Measurements from ENCODE around the gene ZC3H18. TPM values are rescaled to one million over a fixed set of nuclear protein-coding genes. Genes with fewer than 3 reads are reported as not detected.

ZC3H18 gene
- total and polyA plus RNA-seq, 2 of the 4 experiments (the other 2 are of a cell fraction): 3.4 to 21.3 TPM

DNA sequence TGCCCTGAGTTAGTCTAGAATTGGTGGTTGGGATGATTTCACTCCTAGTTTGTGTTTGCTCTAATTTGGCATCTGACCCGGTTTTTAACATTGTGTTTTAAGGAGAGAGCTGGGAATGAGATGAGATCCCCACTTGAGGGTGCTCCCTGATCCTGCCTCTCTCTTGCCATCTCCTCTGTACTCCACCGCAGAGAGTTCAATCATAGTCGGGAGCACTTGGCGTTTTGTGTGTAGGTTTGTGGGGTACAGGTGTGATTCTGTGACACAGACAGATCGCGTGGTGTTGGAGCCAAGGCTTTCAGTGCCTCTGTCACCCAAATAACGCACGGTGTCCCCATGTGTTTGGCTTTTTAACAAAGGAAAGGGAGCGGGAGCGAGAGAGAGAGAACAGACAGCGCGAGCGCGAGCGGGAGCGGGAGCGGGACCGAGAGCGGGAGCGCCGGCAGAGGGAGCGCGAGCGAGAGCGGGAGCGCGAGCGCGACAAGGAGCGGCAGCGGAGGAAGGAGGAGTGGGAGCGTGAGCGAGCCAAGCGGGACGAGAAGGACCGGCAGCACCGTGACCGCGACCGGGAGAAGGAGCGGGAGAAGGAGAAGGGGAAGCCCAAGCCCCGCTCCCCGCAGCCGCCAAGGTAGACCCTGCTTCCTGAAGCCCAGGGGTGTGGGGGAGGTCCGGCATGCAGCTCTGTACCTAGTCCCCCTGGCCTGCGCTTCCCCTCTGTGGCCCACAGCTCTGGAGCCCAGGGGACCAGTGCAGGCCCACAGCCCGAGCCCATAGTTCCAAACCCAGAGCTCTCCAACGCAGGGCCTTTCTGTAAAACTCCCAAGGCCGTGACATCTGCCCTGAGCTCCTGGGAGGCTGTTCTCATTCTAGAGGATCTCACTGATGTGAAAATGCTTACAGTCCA, 41.0 kb downstream of the ZC3H18 start:
- Histone ChIP-seq H3K27ac (ENCODE audit: insufficient read depth, low read length) (no peak overlapping the region), H2BK120ac (ENCODE audit: low read depth, low read length) (no peak overlapping the region), H3K4me3 (ENCODE audit: insufficient read depth, low read depth, low read length) (no peak overlapping the region), H2BK15ac (ENCODE audit: low read depth, low read length) (no peak overlapping the region), H3K18ac (ENCODE audit: low read depth, low read length) (no peak overlapping the region), H3K4ac (ENCODE audit: low read depth, low read length) (no peak overlapping the region), H2BK5ac (ENCODE audit: low read depth, low read length, poor library complexity, severe bottlenecking) (no peak overlapping the region), H4K5ac (ENCODE audit: low read depth, low read length) (no peak overlapping the region), H2AK5ac (ENCODE audit: low read depth, low read length) (no peak overlapping the region), H3K56ac (ENCODE audit: extremely low read depth, insufficient read depth, low read length) (no peak overlapping the region), H2AK9ac (replicated peaks; ENCODE audit: low read depth, low read length, poor library complexity) (no peak overlapping the region), H4K91ac (ENCODE audit: insufficient read depth, low read depth, low read length) (no peak overlapping the region), H3K9ac (ENCODE audit: low read depth, low read length) (no peak overlapping the region), H4K8ac (ENCODE audit: low read depth in 2 of 2, low read length in 2 of 2) (no peak overlapping the region), H3K27me3 (ENCODE audit: control insufficient read depth, insufficient read depth, low read length) (no peaks in the 10 kb centered on the region), H3K9me1 (ENCODE audit: insufficient read depth, low read length) (peaks cover 7% of the 10 kb centered on the region; the same call in 1 of the 2 replicates), H3K4me1 (ENCODE audit: control insufficient read depth, insufficient read depth, low read length) (peaks cover 11% of the 10 kb centered on the region), H3K23ac (ENCODE audit: low read depth, low read length) (no peak overlapping the region), H3K79me1 (ENCODE audit: low read depth in 1 of 2, low read length in 2 of 2) (peaks cover 10 to 53% of the 10 kb centered on the region in 2 experiments; a peak in 3 of 4 replicates), H2AFZ (replicated peaks; ENCODE audit: low read length, poor library complexity) (no peak overlapping the region), H3K14ac (replicated peaks; ENCODE audit: low read depth, low read length) (no peak overlapping the region), H2BK20ac (ENCODE audit: low read depth, low read length) (no peak overlapping the region), H3K9me3 (ENCODE audit: control insufficient read depth, insufficient read depth, low read length) (no peaks in the 10 kb centered on the region), H3K36me3 (ENCODE audit: control insufficient read depth, insufficient read depth, low read length) (peaks cover 40% of the 10 kb centered on the region), H4K20me1 (ENCODE audit: insufficient read depth, low read length) (peaks cover 51% of the 10 kb centered on the region), H3K4me2 (ENCODE audit: low read depth, low read length) (no peak overlapping the region)
- in situ Hi-C loops (cut with MboI; ENCODE audit: low sequenced_read_pairs): no loop called here
- 76% methylated on average over 34 of the region's 49 CpGs; no CpG with 5 or more reads in 1 of the 2 experiments for WGBS, 2 experiments (ENCODE audit: extremely low coverage in 2 of 2, insufficient read length in 1 of 2)
- DNase-seq (no peak), ATAC-seq (ENCODE audit: low read depth) (no peak)
- ChIA-PET POLR2A (ENCODE audit: unreplicated experiment) (no interaction called here), CTCF (no interaction called here)
- dilution Hi-C loops (cut with HindIII; ENCODE audit: low sequenced_read_pairs, unreplicated experiment): no loop called here
- intact Hi-C loops (cut with micrococcal nuclease): no loop called here
- BruUV-seq (replicated peaks): no TSS peak
- TF ChIP-seq FOS (IDR thresholded peaks at IDR 0.05; ENCODE audit: low read depth, low read length) (no peak), RAD21 (IDR thresholded peaks at IDR 0.05; ENCODE audit: low read length) (no peak), ELK1 (IDR thresholded peaks at IDR 0.05; ENCODE audit: borderline replicate concordance, low read depth, low read length) (no peak), MAZ (IDR thresholded peaks at IDR 0.05; ENCODE audit: borderline replicate concordance, low read depth, low read length) (no peak), CTCF (conservative IDR thresholded peaks at IDR 0.05; ENCODE audit: low read depth, low read length) (no peak), CHD1 (IDR thresholded peaks at IDR 0.05; ENCODE audit: low read depth, low read length) (no peak), SMC3 (IDR thresholded peaks at IDR 0.05; ENCODE audit: low read depth, low read length) (no peak), USF2 (IDR thresholded peaks at IDR 0.05; ENCODE audit: low read depth, low read length) (no peak), MAFK (IDR thresholded peaks at IDR 0.05; ENCODE audit: low read depth, low read length) (no peak), MXI1 (IDR thresholded peaks at IDR 0.05; ENCODE audit: borderline replicate concordance, low read depth, low read length) (no peak), BHLHE40 (IDR thresholded peaks at IDR 0.05; ENCODE audit: low read depth, low read length) (no peak), POLR2A (IDR thresholded peaks at IDR 0.05; ENCODE audit: low read depth, low read length) (no peak)
